HCT116 (cell line): Measurements from ENCODE around the gene FAM234A. TPM values are rescaled to one million over a fixed set of nuclear protein-coding genes. Genes with fewer than 3 reads are reported as not detected.

Experiments used
- ATAC-seq: fragments of 200-7000 bp; cut with Tn5 transposase; 2 replicates; pipeline ENCODE4 v1.9.1; 2020; ENCODE audit warnings: mild to moderate bottlenecking, moderate library complexity
- BruUV-seq: library from RNA; stranded (reverse); fragments of 400-500 nt; replicated peaks from 2 replicates; lab custom pipeline; 2021; lab: Mats Ljungman, UMichigan
- CTCF ChIA-PET: fragments of 300-600 bp; sonication (Branson Sonifier 250); formaldehyde crosslinking; loops from one replicate; lab custom pipeline; 2021; ENCODE audit warnings: antibody characterized with exemption; lab: Charles Lee
- POLR2A ChIA-PET: fragments of 300-600, 350-600 bp; sonication (Branson Sonifier 250); formaldehyde crosslinking; loops from one replicate; lab custom pipeline; 2021; ENCODE audit warnings: antibody characterized with exemption; lab: Charles Lee
- RAD21 ChIA-PET, 2 experiments: fragments of 300-600 bp; sonication (Branson Sonifier 250); formaldehyde crosslinking; loops; one replicate each; lab custom pipeline; 2023; ENCODE audit warnings: low total read pairs in 2 of 2; ENCODE audit not compliant: uncharacterized antibody in 2 of 2, unreplicated experiment in 2 of 2, low non-redundant PET in 1 of 2; lab: Charles Lee
- DNase-seq: peaks from one replicate; pipeline ENCODE4 v3.0.0-alpha.2; 2010; ENCODE audit warnings: low read depth, low spot score
- H2AFZ ChIP-seq: fragments of 200-600 bp; shearing (Covaris generic), sonication (generic); 2 replicates; pipeline ENCODE4 v1.6.1; 2017; ENCODE audit warnings: low read depth, mixed run types, mixed read lengths, antibody characterized with exemption, low read length; ENCODE audit not compliant: poor library complexity, severe bottlenecking
- H3K27ac ChIP-seq: 2 replicates; pipeline ENCODE4 v1.5.1; 2012; ENCODE audit warnings: low read depth, low read length
- H3K27me3 ChIP-seq: fragments of 200-600 bp; sonication (generic); 2 replicates; pipeline ENCODE4 v1.6.1; 2016; ENCODE audit warnings: mixed run types, low read length, mixed read lengths; ENCODE audit not compliant: insufficient read depth
- H3K36me3 ChIP-seq, 2 experiments: fragments of 200-500 bp in 1 of 2; fragments of 200-600 bp in 1 of 2; sonication (Bioruptor generic) in 1 of 2; sonication (generic) in 1 of 2; 2 replicates each; pipeline versions ENCODE4 v1.5.1 to v1.6.1; 2014 to 2016; ENCODE audit warnings: low read length in 2 of 2, inconsistent platforms in 1 of 2, mixed read lengths in 1 of 2, mixed run types in 1 of 2; ENCODE audit not compliant: insufficient read depth in 2 of 2, control insufficient read depth in 1 of 2
- H3K4me1 ChIP-seq, 2 experiments: fragments of 200-600 bp in 1 of 2; sonication (generic) in 1 of 2; 2 replicates each; pipeline versions ENCODE4 v1.5.1 to v1.6.1; 2012 to 2017; ENCODE audit warnings: low read length in 2 of 2, inconsistent platforms in 1 of 2, mild to moderate bottlenecking in 1 of 2, mixed read lengths in 1 of 2, mixed run types in 1 of 2, moderate library complexity in 1 of 2; ENCODE audit not compliant: insufficient read depth in 2 of 2, control insufficient read depth in 1 of 2
- H3K4me2 ChIP-seq: fragments of 200-600 bp; sonication (generic); 2 replicates; pipeline ENCODE4 v1.6.1; 2017; ENCODE audit warnings: mixed run types, low read length, mixed read lengths
- H3K4me3 ChIP-seq, 2 experiments: fragments of 200-600 bp in 1 of 2; sonication (generic) in 1 of 2; replicated peaks in 1 of 2; 2 replicates each; pipeline ENCODE4 v1.5.1; 2011 to 2016; ENCODE audit warnings: low read length in 2 of 2, control low read depth in 1 of 2, low read depth in 1 of 2, mild to moderate bottlenecking in 1 of 2, mixed read lengths in 1 of 2, mixed run types in 1 of 2
- H3K79me2 ChIP-seq: fragments of 200-600 bp; sonication (generic); 2 replicates; pipeline ENCODE4 v1.6.1; 2017; ENCODE audit warnings: mild to moderate bottlenecking, mixed run types, low read length, moderate library complexity, mixed read lengths; ENCODE audit not compliant: insufficient read depth
- H3K9ac ChIP-seq: fragments of 200-600 bp; sonication (generic); 2 replicates; pipeline ENCODE4 v1.6.1; 2016; ENCODE audit warnings: low read length, mixed read lengths
- H3K9me2 ChIP-seq: fragments of 200-600 bp; sonication (generic), shearing (Covaris generic); 2 replicates; pipeline ENCODE4 v1.6.1; 2017; ENCODE audit warnings: mixed run types, mild to moderate bottlenecking, moderate library complexity; ENCODE audit not compliant: insufficient read depth
- H3K9me3 ChIP-seq, 2 experiments: fragments of 200-500 bp in 1 of 2; fragments of 200-600 bp in 1 of 2; sonication (Bioruptor generic) in 1 of 2; sonication (generic) in 1 of 2; 2 replicates each; pipeline ENCODE4 v1.6.1; 2014 to 2017; ENCODE audit warnings: low read length in 2 of 2, mixed read lengths in 2 of 2, inconsistent platforms in 1 of 2, low read depth in 1 of 2, mild to moderate bottlenecking in 1 of 2, mixed run types in 1 of 2, moderate library complexity in 1 of 2; ENCODE audit not compliant: control insufficient read depth in 1 of 2, insufficient read depth in 1 of 2
- H4K20me1 ChIP-seq: fragments of 200-600 bp; sonication (generic), shearing (Covaris generic); 2 replicates; pipeline ENCODE4 v1.6.1; 2017; ENCODE audit warnings: mixed run types, mild to moderate bottlenecking, moderate library complexity; ENCODE audit not compliant: insufficient read depth
- CBX3 ChIP-seq: IDR thresholded peaks from 2 replicates; pipeline ENCODE4 v1.6.1; 2012; ENCODE audit warnings: low read depth
- EZH2 ChIP-seq: fragments of 200-600 bp; sonication (generic); IDR thresholded peaks from 2 replicates; pipeline ENCODE4 v1.6.1; 2017; ENCODE audit warnings: antibody characterized with exemption, mixed run types
- FOSL1 ChIP-seq: IDR thresholded peaks from 2 replicates; pipeline ENCODE4 v1.6.1; 2012; ENCODE audit warnings: low read depth
- JUND ChIP-seq: IDR thresholded peaks from 2 replicates; pipeline ENCODE4 v1.6.1; 2012
- POLR2A ChIP-seq: IDR thresholded peaks from 2 replicates; pipeline ENCODE4 v1.7.0; 2011; ENCODE audit warnings: borderline replicate concordance; ENCODE audit not compliant: insufficient read depth, insufficient read length; ENCODE audit errors: extremely low read depth
- SIN3A ChIP-seq: IDR thresholded peaks from 2 replicates; pipeline ENCODE4 v1.6.1; 2012; ENCODE audit warnings: low read depth
- TCF7L2 ChIP-seq: IDR thresholded peaks from 2 replicates; pipeline ENCODE4 v1.7.0; 2011; ENCODE audit warnings: borderline replicate concordance, inconsistent platforms; ENCODE audit not compliant: insufficient read depth, insufficient read length; ENCODE audit errors: extremely low read depth
- YY1 ChIP-seq: IDR thresholded peaks from 2 replicates; pipeline ENCODE4 v1.6.1; 2011; ENCODE audit warnings: low read length, low read depth, moderate library complexity, mild to moderate bottlenecking; ENCODE audit not compliant: insufficient replicate concordance; ENCODE audit errors: extremely low read depth
- ZNF274 ChIP-seq: fragments of 200-500 bp; sonication (Bioruptor generic); IDR thresholded peaks from 2 replicates; pipeline ENCODE4 v1.6.1; 2014; ENCODE audit warnings: mild to moderate bottlenecking, low read depth, low read length, inconsistent platforms
- intact Hi-C: fragments of 100-400 bp; cut with micrococcal nuclease; formaldehyde crosslinking; loops from 2 replicates; pipeline ENCODE4 v1.10.0; 2022
- total RNA-seq: library from RNA; stranded (reverse); gene quantifications from one replicate; pipeline ENCODE4 v1.2.1, GENCODE V29; 2021; ENCODE audit not compliant: unreplicated experiment
- TF ChIP-seq, protein P1 (sequence below): IDR thresholded peaks from 2 replicates; pipeline ENCODE4 v1.6.1; 2011; ENCODE audit warnings: mild to moderate bottlenecking, low read length, moderate library complexity; ENCODE audit not compliant: insufficient replicate concordance; ENCODE audit errors: extremely low read depth
- TF ChIP-seq, protein P2 (sequence below): IDR thresholded peaks from 2 replicates; pipeline ENCODE4 v1.6.1; 2012; ENCODE audit warnings: low read depth

FAM234A gene
- total RNA-seq, 1 experiment from 2014 or later: 36.4 TPM

DNA sequence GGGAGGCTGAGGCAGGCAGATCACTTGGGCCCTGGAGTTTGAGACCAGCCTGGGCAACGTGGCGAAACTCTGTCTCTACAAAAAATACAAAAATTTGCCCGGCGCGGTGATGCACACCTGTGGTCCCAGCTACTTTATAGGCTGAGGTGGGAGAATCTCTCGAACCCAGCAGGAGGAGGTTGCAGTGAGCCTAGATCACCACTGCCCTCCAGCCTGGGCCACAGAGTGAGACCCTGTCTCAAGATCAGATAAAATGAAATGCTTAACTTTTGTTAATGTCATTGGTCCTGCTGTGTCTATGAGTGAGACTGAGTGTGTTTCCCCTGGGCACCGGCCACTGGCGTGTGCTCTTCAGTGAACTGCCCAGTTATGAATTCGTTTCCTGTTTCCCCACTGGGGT is 10.5 kb downstream of the FAM234A start (continued):
- TF ChIP-seq FOSL1 (no peak), TCF7L2 (no peak), ZNF274 (no peak), CBX3 (no peak), POLR2A (no peak), YY1 (no peak)
- TF ChIP-seq, protein P1, sequence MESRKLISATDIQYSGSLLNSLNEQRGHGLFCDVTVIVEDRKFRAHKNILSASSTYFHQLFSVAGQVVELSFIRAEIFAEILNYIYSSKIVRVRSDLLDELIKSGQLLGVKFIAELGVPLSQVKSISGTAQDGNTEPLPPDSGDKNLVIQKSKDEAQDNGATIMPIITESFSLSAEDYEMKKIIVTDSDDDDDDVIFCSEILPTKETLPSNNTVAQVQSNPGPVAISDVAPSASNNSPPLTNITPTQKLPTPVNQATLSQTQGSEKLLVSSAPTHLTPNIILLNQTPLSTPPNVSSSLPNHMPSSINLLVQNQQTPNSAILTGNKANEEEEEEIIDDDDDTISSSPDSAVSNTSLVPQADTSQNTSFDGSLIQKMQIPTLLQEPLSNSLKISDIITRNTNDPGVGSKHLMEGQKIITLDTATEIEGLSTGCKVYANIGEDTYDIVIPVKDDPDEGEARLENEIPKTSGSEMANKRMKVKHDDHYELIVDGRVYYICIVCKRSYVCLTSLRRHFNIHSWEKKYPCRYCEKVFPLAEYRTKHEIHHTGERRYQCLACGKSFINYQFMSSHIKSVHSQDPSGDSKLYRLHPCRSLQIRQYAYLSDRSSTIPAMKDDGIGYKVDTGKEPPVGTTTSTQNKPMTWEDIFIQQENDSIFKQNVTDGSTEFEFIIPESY: no peak

DNA sequence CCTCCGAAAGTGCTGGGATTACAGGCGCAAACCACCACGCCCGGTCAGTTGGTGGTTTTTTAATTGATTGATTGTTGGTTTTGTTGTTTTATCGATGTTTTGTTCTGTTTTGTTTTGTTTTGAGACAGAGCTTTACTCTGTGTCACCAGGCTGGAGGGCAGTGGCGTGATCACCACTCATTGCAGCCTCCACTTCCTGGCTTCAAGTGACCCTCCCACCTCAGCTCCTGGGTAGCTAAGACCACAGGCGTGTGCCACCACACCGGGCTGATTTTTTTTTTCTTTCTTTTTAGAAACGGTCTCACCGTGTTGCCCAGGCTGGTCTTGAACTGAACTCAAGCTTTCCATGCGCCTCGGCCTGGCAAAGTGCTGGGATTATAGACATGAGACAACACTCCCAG is 12.4 kb downstream of the FAM234A start:
- H3K9ac ChIP-seq: no peak overlapping the region
- ChIA-PET RAD21 (no interaction called here), CTCF (no interaction called here), POLR2A (no interaction called here)
- intact Hi-C loops: no loop called here
- BruUV-seq: no TSS peak
- DNase-seq: no peak
- H3K27me3 ChIP-seq: no peaks in the 10 kb centered on the region
- no peaks in the 10 kb centered on the region for H3K79me2 ChIP-seq
- no peak overlapping the region for H2AFZ ChIP-seq
- ATAC-seq: no peak
- no peaks in the 10 kb centered on the region for H3K36me3 ChIP-seq
- no peaks in the 10 kb centered on the region; a peak in 1 of 4 replicates for H3K4me1 ChIP-seq
- no peak overlapping the region for H3K4me3 ChIP-seq
- no peaks in the 10 kb centered on the region for H4K20me1 ChIP-seq
- H3K9me2 ChIP-seq: no peaks in the 10 kb centered on the region
- no peaks in the 10 kb centered on the region for H3K9me3 ChIP-seq
- TF ChIP-seq, protein P2, sequence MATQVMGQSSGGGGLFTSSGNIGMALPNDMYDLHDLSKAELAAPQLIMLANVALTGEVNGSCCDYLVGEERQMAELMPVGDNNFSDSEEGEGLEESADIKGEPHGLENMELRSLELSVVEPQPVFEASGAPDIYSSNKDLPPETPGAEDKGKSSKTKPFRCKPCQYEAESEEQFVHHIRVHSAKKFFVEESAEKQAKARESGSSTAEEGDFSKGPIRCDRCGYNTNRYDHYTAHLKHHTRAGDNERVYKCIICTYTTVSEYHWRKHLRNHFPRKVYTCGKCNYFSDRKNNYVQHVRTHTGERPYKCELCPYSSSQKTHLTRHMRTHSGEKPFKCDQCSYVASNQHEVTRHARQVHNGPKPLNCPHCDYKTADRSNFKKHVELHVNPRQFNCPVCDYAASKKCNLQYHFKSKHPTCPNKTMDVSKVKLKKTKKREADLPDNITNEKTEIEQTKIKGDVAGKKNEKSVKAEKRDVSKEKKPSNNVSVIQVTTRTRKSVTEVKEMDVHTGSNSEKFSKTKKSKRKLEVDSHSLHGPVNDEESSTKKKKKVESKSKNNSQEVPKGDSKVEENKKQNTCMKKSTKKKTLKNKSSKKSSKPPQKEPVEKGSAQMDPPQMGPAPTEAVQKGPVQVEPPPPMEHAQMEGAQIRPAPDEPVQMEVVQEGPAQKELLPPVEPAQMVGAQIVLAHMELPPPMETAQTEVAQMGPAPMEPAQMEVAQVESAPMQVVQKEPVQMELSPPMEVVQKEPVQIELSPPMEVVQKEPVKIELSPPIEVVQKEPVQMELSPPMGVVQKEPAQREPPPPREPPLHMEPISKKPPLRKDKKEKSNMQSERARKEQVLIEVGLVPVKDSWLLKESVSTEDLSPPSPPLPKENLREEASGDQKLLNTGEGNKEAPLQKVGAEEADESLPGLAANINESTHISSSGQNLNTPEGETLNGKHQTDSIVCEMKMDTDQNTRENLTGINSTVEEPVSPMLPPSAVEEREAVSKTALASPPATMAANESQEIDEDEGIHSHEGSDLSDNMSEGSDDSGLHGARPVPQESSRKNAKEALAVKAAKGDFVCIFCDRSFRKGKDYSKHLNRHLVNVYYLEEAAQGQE: no peak
- no peak for TF ChIP-seq YY1
- TF ChIP-seq, protein P1: no peak
- no peak for TF ChIP-seq JUND
- TF ChIP-seq SIN3A: no peak
- no peak for TF ChIP-seq EZH2
- H3K4me2 ChIP-seq: no peak overlapping the region
- H3K27ac ChIP-seq: no peak overlapping the region
